22Rv1 (cell line): ENCODE data around the gene GNB1.

Experiments
- CTCF ChIP-seq: fragments of 450-650 bp; IDR thresholded peaks from 2 replicates; pipeline ENCODE4 v1.5.1; 2017; ENCODE audit warnings: mild to moderate bottlenecking
- ZFX ChIP-seq: fragments of 450-650 bp; IDR thresholded peaks from 2 replicates; pipeline ENCODE4 v1.6.1; 2017; ENCODE audit warnings: antibody characterized with exemption, borderline replicate concordance

DNA sequence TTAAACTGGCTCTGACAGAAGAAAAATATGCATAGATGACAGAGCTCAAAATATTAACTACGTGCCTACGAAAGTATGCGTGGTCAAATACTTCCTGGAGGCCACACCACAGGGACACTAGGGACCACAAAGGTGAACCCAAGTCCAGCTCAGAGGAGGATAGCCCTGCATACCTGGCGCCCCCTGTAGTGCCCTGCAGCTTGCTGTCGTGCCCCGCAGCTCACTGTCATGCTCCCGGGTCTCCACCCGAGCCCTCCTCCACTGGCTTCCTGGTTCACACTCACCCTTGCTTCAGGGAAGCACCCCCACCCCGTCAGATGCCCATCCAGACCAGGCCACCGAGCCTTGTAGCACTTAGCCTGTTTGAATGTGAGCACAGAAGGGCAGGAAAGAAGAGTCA, 95.9 kb downstream of the GNB1 start:
- no peak for TF ChIP-seq CTCF
- TF ChIP-seq ZFX = no peak
